Aorta (tissue), 5 donors: ENCODE data around the gene HPSE2. TPM values are rescaled to one million over a fixed set of nuclear protein-coding genes. Genes with fewer than 3 reads are reported as not detected.

Experiments used
- ATAC-seq: fragments of 200-7000 bp; cut with Tn5 transposase; one replicate; pipeline ENCODE4 v1.9.1; 2022; ENCODE audit warnings: moderate library complexity; ENCODE audit not compliant: low FRiP score
- DNase-seq, 2 donors: peaks; one replicate each; pipeline ENCODE4 v3.0.0-alpha.2; 2020
- H3K27ac ChIP-seq, 2 donors: one replicate each; pipeline ENCODE4 v1.5.1; 2013; ENCODE audit warnings: low read length in 2 of 2, mild to moderate bottlenecking in 2 of 2, moderate library complexity in 2 of 2, control low read depth in 1 of 2, inconsistent platforms in 1 of 2, low read depth in 1 of 2
- H3K27me3 ChIP-seq, 2 donors: one replicate each; pipeline ENCODE4 v1.6.1; 2013; ENCODE audit warnings: control low read depth in 1 of 2, low read length in 1 of 2, mild to moderate bottlenecking in 1 of 2, moderate library complexity in 1 of 2; ENCODE audit not compliant: insufficient read depth in 2 of 2, control insufficient read depth in 1 of 2
- H3K36me3 ChIP-seq, 2 donors: one replicate each; pipeline ENCODE4 v1.6.1; 2013; ENCODE audit warnings: control low read depth in 1 of 2, low read length in 1 of 2, mild to moderate bottlenecking in 1 of 2; ENCODE audit not compliant: insufficient read depth in 2 of 2, control insufficient read depth in 1 of 2
- H3K4me1 ChIP-seq, 2 donors: one replicate each; pipeline ENCODE4 v1.6.1; 2013; ENCODE audit warnings: low read length in 2 of 2, control low read depth in 1 of 2, mild to moderate bottlenecking in 1 of 2, moderate library complexity in 1 of 2; ENCODE audit not compliant: insufficient read depth in 2 of 2, control insufficient read depth in 1 of 2
- H3K4me3 ChIP-seq, 2 donors: one replicate each; pipeline ENCODE4 v1.5.1; 2013; ENCODE audit warnings: low read length in 2 of 2, control low read depth in 1 of 2, mild to moderate bottlenecking in 1 of 2
- H3K9me3 ChIP-seq: one replicate; pipeline ENCODE4 v1.6.1; 2013; ENCODE audit warnings: mild to moderate bottlenecking, low read length; ENCODE audit not compliant: control insufficient read depth
- WGBS, 2 donors: extraction: QIAGEN DNeasy Blood & Tissue Kit; methylation state at CpG; one replicate each; pipeline ENCODE4 v1.1.7; 2013; 5-methylcytosine and 5-hydroxymethylcytosine counted together
- intact Hi-C, 2 donors: fragments of 100-400 bp; cut with DNase I; formaldehyde crosslinking; loops; one replicate each; pipeline versions ENCODE4 v1.14.2 to v1.15.0; 2022
- polyA plus RNA-seq, 2 donors: library from polyadenylated mRNA; stranded (reverse); fragments of 200-250 nt; gene quantifications; one replicate each; pipeline ENCODE4 v1.2.3, GENCODE V29; 2013
- total RNA-seq, 2 donors: library from RNA; stranded (reverse); fragmentation: NEBNext Ultra II Directional; extraction: Animal tissue kit (Norgen Biotek cat#: 25700); gene quantifications; one replicate each; pipeline ENCODE4 v1.2.1, GENCODE V29; 2021
- donor health status: healthy with polysubstance abuse.
- donor health status: Bipolar disorder and iron deficiency.
- donor health status: DM: no; HTN: no; CAD: no.
- donor health status: DM: no; HTN: no; CAD: no.
- donor health status: DM: yes; HTN: yes; CAD: no.

The HPSE2 gene
- total and polyA plus RNA-seq, 4 donors = 1.2 to 22.0 (median 4.8) TPM

GRCh38 chr10:98619446-98619845, 616.2 kb downstream of the HPSE2 start:
- intact Hi-C loops = no loop called here
- 69 to 72% methylated on average over 1 of the region's 1 CpG for WGBS, 2 donors
- H3K27ac ChIP-seq = no peak overlapping the region

GRCh38 chr10:98617906-98618520, 617.6 kb downstream of the HPSE2 start:
- Histone ChIP-seq H3K4me1 (no peaks in the 10 kb centered on the region), H3K27me3 (no peaks in the 10 kb centered on the region), H3K9me3 (no peaks in the 10 kb centered on the region), H3K4me3 (no peak overlapping the region), H3K36me3 (no peaks in the 10 kb centered on the region), H3K27ac (no peak overlapping the region)
- DNase-seq = no peak
- WGBS, 2 donors = 60 to 65% methylated on average over 6 of the region's 6 CpGs
- intact Hi-C loops = no loop called here
- ATAC-seq = no peak

More at GRCh38 chr10:98619446-98619845, 616.2 kb downstream of the HPSE2 start:
- no peak overlapping the region for H3K4me3 ChIP-seq
- DNase-seq (no peak), ATAC-seq (no peak)
- H3K27me3 ChIP-seq = no peaks in the 10 kb centered on the region
- no peaks in the 10 kb centered on the region for H3K4me1 ChIP-seq
- H3K9me3 ChIP-seq = no peaks in the 10 kb centered on the region
- no peaks in the 10 kb centered on the region for H3K36me3 ChIP-seq

GRCh38 chr10:98613446-98613845, 622.2 kb downstream of the HPSE2 start:
- H3K4me1 ChIP-seq = peaks cover 0 to 4% of the 10 kb centered on the region in 2 donors

DNA sequence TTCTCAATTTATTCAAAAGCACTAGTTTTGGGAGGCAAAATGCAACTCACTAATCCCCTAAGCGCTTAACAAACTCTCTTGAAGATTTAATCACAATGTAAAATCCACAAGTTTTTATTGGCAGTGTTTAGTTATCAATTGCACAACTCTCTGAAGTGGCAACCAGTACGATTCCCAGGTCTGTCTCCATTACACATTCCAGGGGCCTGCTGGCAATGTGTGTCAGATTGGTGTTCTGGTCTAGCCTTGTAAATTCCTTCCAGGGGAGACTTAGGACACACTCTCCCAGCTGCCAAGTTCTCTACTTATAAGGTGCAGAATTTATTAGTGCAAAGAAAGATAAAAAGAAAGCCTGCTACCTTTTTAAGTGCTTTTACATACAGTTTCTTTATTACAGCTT, 624.2 kb downstream of the HPSE2 start:
- ATAC-seq = no peak

More at GRCh38 chr10:98613446-98613845, 622.2 kb downstream of the HPSE2 start:
- Histone ChIP-seq H3K27me3 (no peaks in the 10 kb centered on the region), H3K27ac (no peak overlapping the region), H3K36me3 (no peaks in the 10 kb centered on the region), H3K4me3 (no peak overlapping the region), H3K9me3 (no peaks in the 10 kb centered on the region)
- no peak for ATAC-seq
- WGBS, 2 donors = 78 to 79% methylated on average over 1 of the region's 1 CpG
- intact Hi-C loops = no loop called here
- no peak for DNase-seq

GRCh38 chr10:98610836-98611235, 624.8 kb downstream of the HPSE2 start:
- no peak overlapping the region for H3K27ac ChIP-seq
- no peak for ATAC-seq
- WGBS, 2 donors = 12 to 22% methylated on average over 5 of the region's 5 CpGs
- no peaks in the 10 kb centered on the region for H3K36me3 ChIP-seq
- H3K4me1 ChIP-seq = peaks cover 0 to 4% of the 10 kb centered on the region in 2 donors
- no peak for DNase-seq
- H3K27me3 ChIP-seq = no peaks in the 10 kb centered on the region
- intact Hi-C loops = no loop called here
- no peaks in the 10 kb centered on the region for H3K9me3 ChIP-seq
- no peak overlapping the region for H3K4me3 ChIP-seq

More for the DNA sequence above, 624.2 kb downstream of the HPSE2 start:
- peaks cover 0 to 4% of the 10 kb centered on the region in 2 donors for H3K4me1 ChIP-seq
- H3K27ac ChIP-seq = no peak overlapping the region
- intact Hi-C loops = no loop called here
- no peak overlapping the region for H3K4me3 ChIP-seq
- no peaks in the 10 kb centered on the region for H3K9me3 ChIP-seq
- H3K27me3 ChIP-seq = no peaks in the 10 kb centered on the region
- WGBS, 2 donors = 42 to 44% methylated on average over 2 of the region's 2 CpGs
- DNase-seq = no peak
- no peaks in the 10 kb centered on the region for H3K36me3 ChIP-seq

GRCh38 chr10:98610301-98610700, 625.4 kb downstream of the HPSE2 start:
- 75 to 76% methylated on average over 1 of the region's 1 CpG for WGBS, 2 donors
- no peak overlapping the region for H3K4me3 ChIP-seq
- peaks cover 0 to 4% of the 10 kb centered on the region in 2 donors for H3K4me1 ChIP-seq
- DNase-seq (no peak), ATAC-seq (no peak)
- H3K9me3 ChIP-seq = no peaks in the 10 kb centered on the region
- intact Hi-C loops = no loop called here
- no peaks in the 10 kb centered on the region for H3K36me3 ChIP-seq
- H3K27ac ChIP-seq = no peak overlapping the region
- no peaks in the 10 kb centered on the region for H3K27me3 ChIP-seq

GRCh38 chr10:98609265-98609664, 626.4 kb downstream of the HPSE2 start:
- intact Hi-C loops = no loop called here
- Histone ChIP-seq H3K4me3 (no peak overlapping the region), H3K4me1 (peaks cover 0 to 4% of the 10 kb centered on the region in 2 donors), H3K27me3 (no peaks in the 10 kb centered on the region), H3K36me3 (no peaks in the 10 kb centered on the region), H3K27ac (no peak overlapping the region), H3K9me3 (no peaks in the 10 kb centered on the region)
- ATAC-seq (no peak), DNase-seq (no peak)
- 91 to 94% methylated on average over 2 of the region's 2 CpGs for WGBS, 2 donors

- Histone ChIP-seq H3K36me3 (no peaks in the 10 kb centered on the region), H3K4me3 (no peak overlapping the region), H3K9me3 (no peaks in the 10 kb centered on the region), H3K4me1 (peaks cover 0 to 4% of the 10 kb centered on the region in 2 donors), H3K27me3 (no peaks in the 10 kb centered on the region), H3K27ac (no peak overlapping the region)
- DNase-seq = no peak
- intact Hi-C loops = no loop called here
- ATAC-seq = no peak
- 8% methylated on average over 5 of the region's 5 CpGs for WGBS, 2 donors
Measured at GRCh38 chr10:98608411-98608810, 627.2 kb downstream of the HPSE2 start.

DNA sequence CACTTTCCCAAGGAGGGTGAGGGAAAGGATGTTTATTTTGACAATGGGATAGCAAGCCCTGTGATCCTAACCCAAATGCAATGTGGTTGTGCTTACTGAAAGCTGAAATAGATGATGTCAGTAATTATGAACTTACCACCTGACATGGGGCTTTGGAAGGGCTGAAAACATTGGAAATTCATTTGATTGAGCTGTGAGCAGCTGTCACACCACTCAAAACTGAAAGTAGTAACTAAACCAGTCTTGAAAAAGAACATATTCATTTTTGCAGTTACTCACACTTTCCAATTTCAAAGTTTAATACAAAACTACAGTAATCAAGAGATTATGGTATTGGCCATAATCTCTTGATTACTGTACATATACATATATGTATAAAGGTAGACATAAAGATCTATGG, 633.4 kb downstream of the HPSE2 start:
- no peaks in the 10 kb centered on the region for H3K36me3 ChIP-seq
- intact Hi-C loops = no loop called here
- no peaks in the 10 kb centered on the region for H3K9me3 ChIP-seq
- H3K4me3 ChIP-seq = no peak overlapping the region
- no peaks in the 10 kb centered on the region for H3K4me1 ChIP-seq
- DNase-seq (no peak), ATAC-seq (no peak)
- H3K27ac ChIP-seq = no peak overlapping the region
- H3K27me3 ChIP-seq = no peaks in the 10 kb centered on the region
